Inflammatory macrophage (primary cell): Measurements from ENCODE around the gene ESYT1.

Experiments used
- DNase-seq, 2 donors: peaks; one replicate each; pipeline ENCODE4 v3.0.0-alpha.2; 2020 to 2022
- total RNA-seq, 18 experiments: gene quantifications; one replicate each; lab custom pipeline; 2026; ENCODE audit warnings: mixed read lengths in 6 of 18, inconsistent platforms in 2 of 18; lab: John Stamatoyannopoulos, UW

The ESYT1 gene
- total RNA-seq: 288 to 649 (median 455) reads per million in 18 experiments

- DNase-seq: peak; percentile 99 to 100
Measured at GRCh38 chr12:56127888-56128669, at the start of gene ESYT1. ESYT1 (plus strand) TSS chr12:56128267; CDS start chr12:56128320, 53 bp downstream.

GRCh38 chr12:56078427-56078826 lies 49.6 kb upstream of the ESYT1 start:
- no peak for DNase-seq

- peak; percentile 79 to 81 for DNase-seq
Measured at GRCh38 chr12:56078931-56079722, 48.9 kb upstream of the ESYT1 start.

GRCh38 chr12:56079723-56080555 lies 48.1 kb upstream of the ESYT1 start, which contains the start of gene ERBB3:
ERBB3 (plus strand) TSS chr12:56080165; CDS start chr12:56080301, 136 bp downstream.
- peak; percentile 49 to 53 for DNase-seq

- no peak for DNase-seq
Measured at GRCh38 chr12:56080556-56081138, 47.4 kb upstream of the ESYT1 start.

GRCh38 chr12:56081393-56082347 lies 46.4 kb upstream of the ESYT1 start:
- DNase-seq: peak in 1 of 2 donors; percentile 3

- no peak for DNase-seq
Measured at GRCh38 chr12:56082382-56082781, 45.7 kb upstream of the ESYT1 start.

GRCh38 chr12:56082967-56083366 lies 45.1 kb upstream of the ESYT1 start:
- no peak for DNase-seq

GRCh38 chr12:56084958-56085543 lies 43.0 kb upstream of the ESYT1 start:
- DNase-seq: peak; percentile 18 to 52

GRCh38 chr12:56086096-56086495 lies 42.0 kb upstream of the ESYT1 start:
- no peak for DNase-seq

- no peak for DNase-seq
Measured at GRCh38 chr12:56086608-56087007, 41.5 kb upstream of the ESYT1 start.

- peak; percentile 42 to 66 for DNase-seq
Measured at GRCh38 chr12:56087220-56087619, 40.8 kb upstream of the ESYT1 start.

GRCh38 chr12:56097738-56098137 lies 30.3 kb upstream of the ESYT1 start:
- no peak for DNase-seq

GRCh38 chr12:56098592-56098991 lies 29.5 kb upstream of the ESYT1 start:
- DNase-seq: no peak

- no peak for DNase-seq
Measured at GRCh38 chr12:56099787-56100186, 28.3 kb upstream of the ESYT1 start.

GRCh38 chr12:56101045-56101444 lies 27.0 kb upstream of the ESYT1 start:
- DNase-seq: no peak

- no peak for DNase-seq
Measured at GRCh38 chr12:56102683-56103065, 25.4 kb upstream of the ESYT1 start.

GRCh38 chr12:56103066-56103711 lies 24.9 kb upstream of the ESYT1 start:
- DNase-seq: no peak

- no peak for DNase-seq
Measured at GRCh38 chr12:56103823-56104108, 24.3 kb upstream of the ESYT1 start.

- DNase-seq: peak; percentile 100
Measured at GRCh38 chr12:56104109-56104814, 23.8 kb upstream of the ESYT1 start, which contains the start of gene PA2G4. PA2G4 (plus strand) TSS chr12:56104559; CDS start chr12:56104738, 179 bp downstream.
